ENCODE measurements around the gene CFAP20. TPM values are rescaled to one million over a fixed set of nuclear protein-coding genes. Genes with fewer than 3 reads are reported as not detected.

The CFAP20 gene
- total and polyA plus RNA-seq, 2 of the 13 experiments (the other 11 are each of a cell fraction or from before 2014, with no cell fraction given) = 73.1 to 87.4 TPM

GRCh38 chr16:58128181-58128631 lies 975 bp downstream of the CFAP20 start (continued):
- TF ChIP-seq, protein P1, sequence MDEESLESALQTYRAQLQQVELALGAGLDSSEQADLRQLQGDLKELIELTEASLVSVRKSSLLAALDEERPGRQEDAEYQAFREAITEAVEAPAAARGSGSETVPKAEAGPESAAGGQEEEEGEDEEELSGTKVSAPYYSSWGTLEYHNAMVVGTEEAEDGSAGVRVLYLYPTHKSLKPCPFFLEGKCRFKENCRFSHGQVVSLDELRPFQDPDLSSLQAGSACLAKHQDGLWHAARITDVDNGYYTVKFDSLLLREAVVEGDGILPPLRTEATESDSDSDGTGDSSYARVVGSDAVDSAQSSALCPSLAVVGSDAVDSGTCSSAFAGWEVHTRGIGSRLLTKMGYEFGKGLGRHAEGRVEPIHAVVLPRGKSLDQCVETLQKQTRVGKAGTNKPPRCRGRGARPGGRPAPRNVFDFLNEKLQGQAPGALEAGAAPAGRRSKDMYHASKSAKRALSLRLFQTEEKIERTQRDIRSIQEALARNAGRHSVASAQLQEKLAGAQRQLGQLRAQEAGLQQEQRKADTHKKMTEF (CRISPR knock-in tag; IDR thresholded peaks at IDR 0.05) = 0 out of 2 replicates have a peak, but pooled peaks have one; percentile 0
- TF ChIP-seq, protein P2, sequence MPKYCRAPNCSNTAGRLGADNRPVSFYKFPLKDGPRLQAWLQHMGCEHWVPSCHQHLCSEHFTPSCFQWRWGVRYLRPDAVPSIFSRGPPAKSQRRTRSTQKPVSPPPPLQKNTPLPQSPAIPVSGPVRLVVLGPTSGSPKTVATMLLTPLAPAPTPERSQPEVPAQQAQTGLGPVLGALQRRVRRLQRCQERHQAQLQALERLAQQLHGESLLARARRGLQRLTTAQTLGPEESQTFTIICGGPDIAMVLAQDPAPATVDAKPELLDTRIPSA (CRISPR knock-in tag; IDR thresholded peaks at IDR 0.05; ENCODE audit: borderline replicate concordance) = no peak
- TF ChIP-seq MBNL3 (CRISPR knock-in tag; conservative IDR thresholded peaks at IDR 0.05) (no peak), HNF4A (CRISPR knock-in tag; IDR thresholded peaks at IDR 0.05) (peak; percentile 28; the same call in 1 of the 2 replicates), POLR2A (IDR thresholded peaks at IDR 0.05; ENCODE audit: insufficient read depth in 1 of 2, low read depth in 2 of 2, low read length in 2 of 2) (0 out of 4 replicates have a peak, but pooled peaks of 1 of the 2 experiments have one; percentile 33), ZBTB37 (CRISPR knock-in tag; IDR thresholded peaks at IDR 0.05) (no peak), ZBTB3 (CRISPR knock-in tag; IDR thresholded peaks at IDR 0.05; ENCODE audit: borderline replicate concordance, low read depth) (0 out of 2 replicates have a peak, but pooled peaks have one; percentile 45), ZNF263 (CRISPR knock-in tag; IDR thresholded peaks at IDR 0.05) (peak; percentile 34; the same call in 1 of the 2 replicates), ZBTB39 (CRISPR knock-in tag; IDR thresholded peaks at IDR 0.05) (no peak), JARID2 (CRISPR knock-in tag; IDR thresholded peaks at IDR 0.05; ENCODE audit: insufficient replicate concordance) (no peak)
- TF ChIP-seq, protein P3, sequence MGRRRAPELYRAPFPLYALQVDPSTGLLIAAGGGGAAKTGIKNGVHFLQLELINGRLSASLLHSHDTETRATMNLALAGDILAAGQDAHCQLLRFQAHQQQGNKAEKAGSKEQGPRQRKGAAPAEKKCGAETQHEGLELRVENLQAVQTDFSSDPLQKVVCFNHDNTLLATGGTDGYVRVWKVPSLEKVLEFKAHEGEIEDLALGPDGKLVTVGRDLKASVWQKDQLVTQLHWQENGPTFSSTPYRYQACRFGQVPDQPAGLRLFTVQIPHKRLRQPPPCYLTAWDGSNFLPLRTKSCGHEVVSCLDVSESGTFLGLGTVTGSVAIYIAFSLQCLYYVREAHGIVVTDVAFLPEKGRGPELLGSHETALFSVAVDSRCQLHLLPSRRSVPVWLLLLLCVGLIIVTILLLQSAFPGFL (CRISPR knock-in tag; IDR thresholded peaks at IDR 0.05) = no peak

Data from HepG2 (cell line).